HG03159 (cell line): ENCODE results near the gene ANKRD34C.
"Not testable (repeated sequence)": the region's sequence is repeated elsewhere in the genome, so short reads cannot be mapped to it uniquely, and the experiment has no call there.

Experiments
- ATAC-seq: cut with Tn5 transposase; IDR thresholded peaks from one replicate; pipeline ENCODE4 v1.9.1; 2021; ENCODE audit warnings: mild to moderate bottlenecking, moderate library complexity; ENCODE audit not compliant: unreplicated experiment

ANKRD34C gene

DNA sequence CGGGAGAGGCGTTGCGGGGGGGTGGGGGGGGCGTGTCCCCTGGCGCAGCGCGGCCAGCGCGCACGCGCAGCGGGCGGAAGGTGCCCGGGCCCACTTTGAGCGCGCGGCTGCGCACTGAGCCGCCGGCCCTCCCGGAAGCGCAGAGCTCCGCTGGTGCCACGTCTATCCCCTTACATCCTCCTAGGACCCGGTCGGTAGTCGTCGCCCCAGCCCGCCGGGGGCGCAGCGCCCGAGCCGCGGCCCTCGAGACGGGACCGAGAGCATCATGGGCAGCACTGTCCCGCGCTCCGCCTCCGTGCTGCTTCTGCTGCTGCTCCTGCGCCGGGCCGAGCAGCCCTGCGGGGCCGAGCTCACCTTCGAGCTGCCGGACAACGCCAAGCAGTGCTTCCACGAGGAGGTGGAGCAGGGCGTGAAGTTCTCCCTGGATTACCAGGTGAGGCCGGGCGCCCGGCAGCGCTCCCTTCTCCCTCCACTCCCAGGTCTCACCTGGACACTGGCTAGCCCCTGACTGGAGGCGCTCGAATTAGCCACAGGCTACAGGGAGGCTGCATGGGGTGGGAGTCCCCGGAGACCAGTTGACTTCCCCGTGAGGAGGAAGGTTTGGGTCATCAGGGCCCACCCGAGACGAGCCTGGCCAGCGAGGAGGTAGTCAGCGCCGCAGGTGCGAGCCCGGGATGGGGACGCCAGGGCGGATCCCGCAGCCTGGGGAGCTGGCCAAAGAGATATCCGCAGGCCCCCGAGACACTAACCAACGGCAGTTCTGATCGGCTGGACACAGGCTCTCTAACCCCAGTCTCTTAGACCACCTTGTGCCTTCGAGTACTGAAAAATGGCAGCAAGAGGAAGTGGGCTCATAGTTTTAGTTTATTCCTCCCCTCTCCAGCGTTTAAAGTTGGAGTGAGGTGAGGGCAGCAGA lies 28.7 kb downstream of the ANKRD34C start, which contains the start of gene TMED3:
Gene TMED3, plus strand, starts transcription at position 128 of the 916 bp plus-strand sequence. Its CDS starts 138 bp downstream, at position 266.
- peak; percentile 92 for ATAC-seq

DNA sequence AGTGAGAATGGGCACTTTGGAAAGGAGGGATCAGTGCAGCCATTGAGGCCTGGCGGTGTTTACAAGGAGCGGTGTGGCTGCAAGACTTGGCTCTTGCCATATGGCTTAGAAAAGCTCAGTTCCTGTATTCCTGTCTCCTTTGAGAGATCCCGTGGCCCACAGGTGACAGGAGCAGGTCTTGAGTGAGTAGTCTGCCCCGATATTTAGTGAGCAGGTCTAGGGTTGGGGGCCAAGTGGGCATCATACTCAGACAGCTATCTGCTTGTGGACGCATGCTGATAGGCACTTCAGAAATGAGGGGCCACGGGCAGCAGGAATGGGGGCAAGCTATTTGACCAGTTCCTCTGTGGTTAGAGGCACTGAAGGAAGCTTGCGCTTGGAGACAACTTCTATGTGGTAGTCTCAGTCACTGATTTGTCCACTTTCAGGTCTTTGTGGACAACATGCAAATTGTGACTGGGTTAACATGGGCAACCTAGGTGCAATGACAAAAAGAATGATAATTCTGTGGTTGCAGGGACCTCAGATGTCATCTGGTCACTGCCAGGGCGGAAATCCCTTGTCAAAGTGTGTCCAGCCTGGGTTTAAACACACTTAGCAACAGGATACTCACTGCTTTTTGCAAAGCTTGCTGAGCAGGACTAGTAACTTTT lies 29.5 kb downstream of the ANKRD34C start:
- no peak for ATAC-seq

DNA sequence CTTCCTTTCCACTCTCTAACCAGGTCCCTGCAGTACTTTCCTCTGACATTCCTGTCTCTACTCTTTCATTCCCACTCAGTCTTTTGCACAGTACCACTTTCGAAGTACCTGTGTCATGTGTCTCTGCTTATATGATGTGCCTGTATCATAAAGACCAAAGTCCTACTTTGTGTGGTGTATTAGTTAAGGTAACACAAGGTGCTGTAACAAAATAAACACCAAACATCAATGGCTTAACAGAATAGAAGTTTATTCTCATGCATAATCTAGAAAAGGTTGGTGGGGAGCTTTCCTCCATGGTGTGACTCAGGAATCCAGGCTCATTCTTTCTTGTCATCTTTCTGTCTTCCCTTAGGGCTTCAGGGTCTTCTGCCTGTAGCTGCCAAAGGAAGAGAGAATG lies 31.7 kb downstream of the ANKRD34C start:
- no peak for ATAC-seq

DNA sequence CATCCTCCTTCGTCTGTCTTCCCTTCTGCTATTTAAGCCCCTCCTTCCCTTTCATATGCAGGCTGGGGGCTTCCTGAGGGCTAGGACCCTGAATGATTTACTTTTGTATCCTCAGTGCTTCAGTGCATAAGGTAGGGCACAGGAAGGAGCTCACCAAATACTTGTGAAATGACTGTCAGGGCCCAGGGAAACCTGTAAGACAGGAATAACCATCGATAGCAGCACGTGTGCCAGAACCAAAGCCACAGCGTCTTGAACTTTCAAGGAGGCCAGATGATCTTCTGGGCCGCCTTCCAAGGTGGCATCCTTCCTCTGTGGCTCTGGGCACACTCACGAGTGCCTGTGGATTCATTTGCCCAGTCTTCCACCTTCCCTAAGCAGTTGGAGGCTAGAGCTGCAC lies 32.3 kb downstream of the ANKRD34C start:
- ATAC-seq, result no peak

DNA sequence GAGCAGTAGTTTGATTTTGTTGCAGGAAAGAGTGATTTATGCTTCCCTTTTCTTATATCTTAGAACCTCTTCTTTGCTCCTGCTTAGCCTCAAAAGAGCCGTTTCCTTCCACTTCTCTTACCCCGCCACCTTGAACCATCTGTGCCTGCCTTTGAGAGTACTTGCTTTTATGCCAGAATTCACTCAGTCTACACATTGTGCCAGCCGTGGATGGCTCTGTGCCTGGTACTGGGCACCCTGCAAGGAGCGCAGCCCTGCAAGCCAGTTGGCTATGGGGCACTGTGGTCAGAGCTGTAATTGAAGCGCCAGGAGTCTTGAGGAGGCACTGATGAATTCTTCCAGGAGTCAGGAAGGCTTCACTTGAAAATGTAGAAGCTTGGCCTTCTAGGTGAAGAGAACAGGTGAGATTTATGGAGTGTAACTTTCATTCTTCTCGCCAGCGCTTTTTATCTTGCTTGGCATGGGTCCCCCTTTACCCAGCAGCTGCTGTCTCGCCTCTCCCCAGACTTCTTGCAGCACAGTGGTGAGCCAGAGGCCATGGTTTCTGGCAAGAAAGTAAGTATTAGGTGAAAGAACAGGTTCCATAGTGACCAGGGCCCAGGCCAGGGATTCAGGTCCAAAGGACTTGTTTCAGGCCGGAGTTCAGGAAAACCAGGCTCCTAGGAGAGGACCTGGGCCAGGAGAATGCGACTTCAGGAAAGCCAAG lies 33.3 kb downstream of the ANKRD34C start:
- no peak for ATAC-seq

DNA sequence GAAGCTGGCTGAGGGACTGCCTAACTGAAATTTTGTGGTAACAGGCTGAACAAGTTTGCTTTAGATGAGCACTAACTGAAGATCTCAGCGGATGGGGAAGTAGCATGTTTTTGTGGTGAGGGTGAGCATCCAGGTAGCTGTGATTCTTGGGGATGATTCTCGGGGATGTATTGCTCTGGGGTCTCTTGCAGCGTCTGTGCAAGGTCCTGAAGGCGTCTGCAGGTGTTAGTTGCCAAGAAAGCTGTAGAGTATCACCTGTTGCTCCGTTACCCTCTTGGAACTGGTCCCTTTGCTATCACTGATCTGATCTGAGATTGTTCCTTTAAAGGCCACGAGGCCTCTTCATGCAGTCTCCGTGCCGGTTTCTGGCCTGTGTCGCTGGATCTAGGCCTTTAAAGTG lies 34.3 kb downstream of the ANKRD34C start:
- ATAC-seq, result no peak

DNA sequence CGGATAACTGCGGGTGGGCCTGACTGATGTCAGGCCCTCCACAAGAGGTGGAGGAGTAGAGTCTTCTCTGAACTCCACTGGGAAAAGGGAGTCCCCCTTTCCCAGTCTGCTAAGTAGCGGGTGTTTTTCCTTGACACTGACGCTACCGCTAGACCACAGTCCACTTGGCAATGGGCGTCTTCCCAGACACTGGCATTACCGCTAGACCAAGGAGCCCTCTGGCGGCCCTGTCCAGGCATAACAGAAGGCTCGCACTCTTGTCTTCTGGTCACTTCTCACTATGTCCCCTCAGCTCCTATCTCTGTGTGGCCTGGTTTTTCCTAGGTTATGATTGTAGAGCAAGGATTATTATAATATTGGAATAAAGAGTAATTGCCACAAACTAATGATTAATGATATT lies 37.5 kb downstream of the ANKRD34C start:
- not testable (repeated sequence) for ATAC-seq

DNA sequence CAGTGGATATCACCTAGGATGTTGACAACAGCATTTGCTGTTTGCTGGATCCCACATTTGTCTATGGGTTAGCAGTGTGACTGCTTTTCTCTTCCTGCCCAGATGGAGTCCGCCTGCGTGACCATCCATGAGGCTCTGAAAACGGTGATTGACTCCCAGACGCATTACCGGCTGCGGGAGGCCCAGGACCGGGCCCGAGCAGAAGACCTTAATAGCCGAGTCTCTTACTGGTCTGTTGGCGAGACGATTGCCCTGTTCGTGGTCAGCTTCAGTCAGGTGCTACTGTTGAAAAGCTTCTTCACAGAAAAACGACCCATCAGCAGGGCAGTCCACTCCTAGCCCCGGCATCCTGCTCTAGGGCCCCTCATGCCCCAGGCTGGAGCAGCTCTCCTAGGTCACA lies 39.4 kb downstream of the ANKRD34C start:
- no peak for ATAC-seq

DNA sequence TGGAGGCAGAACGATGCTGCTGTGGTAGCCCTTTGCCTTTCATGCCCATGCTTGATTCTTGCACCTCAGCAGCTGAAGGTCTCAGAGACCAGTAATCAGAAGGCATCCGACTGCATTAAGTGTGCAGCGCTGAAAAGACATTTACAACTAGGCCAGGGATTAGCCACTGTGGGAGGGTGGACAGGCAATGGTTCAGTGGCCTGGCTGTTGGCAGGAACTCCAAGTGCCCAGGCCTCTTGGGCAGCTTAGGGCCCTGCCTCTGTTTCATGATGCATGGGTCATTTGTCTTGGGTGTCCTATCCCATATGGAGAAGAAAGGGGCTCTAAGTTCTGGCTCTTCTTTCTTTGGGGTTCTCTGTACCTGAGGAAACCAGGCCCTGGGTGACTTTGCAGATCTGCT lies 39.8 kb downstream of the ANKRD34C start:
- no peak for ATAC-seq

DNA sequence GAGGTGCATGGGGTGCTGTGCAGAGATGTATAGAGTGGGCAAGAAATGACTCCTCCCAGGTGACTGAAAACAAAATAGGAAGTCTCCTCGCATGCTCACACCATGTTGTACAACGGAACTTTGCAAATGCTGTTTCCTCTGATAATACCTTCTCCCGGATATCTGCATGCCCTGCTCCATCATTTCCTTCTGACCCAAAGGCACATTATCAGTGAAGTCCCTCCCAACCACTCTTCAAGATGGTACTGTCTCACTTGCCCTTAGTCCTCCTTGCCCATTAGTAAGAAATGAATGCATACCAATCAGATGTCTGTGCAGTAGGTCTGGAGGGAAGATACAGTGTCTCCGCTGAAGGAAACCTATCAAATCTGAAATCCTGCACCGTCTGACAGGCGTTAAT lies 40.4 kb downstream of the ANKRD34C start:
- ATAC-seq, result no peak

DNA sequence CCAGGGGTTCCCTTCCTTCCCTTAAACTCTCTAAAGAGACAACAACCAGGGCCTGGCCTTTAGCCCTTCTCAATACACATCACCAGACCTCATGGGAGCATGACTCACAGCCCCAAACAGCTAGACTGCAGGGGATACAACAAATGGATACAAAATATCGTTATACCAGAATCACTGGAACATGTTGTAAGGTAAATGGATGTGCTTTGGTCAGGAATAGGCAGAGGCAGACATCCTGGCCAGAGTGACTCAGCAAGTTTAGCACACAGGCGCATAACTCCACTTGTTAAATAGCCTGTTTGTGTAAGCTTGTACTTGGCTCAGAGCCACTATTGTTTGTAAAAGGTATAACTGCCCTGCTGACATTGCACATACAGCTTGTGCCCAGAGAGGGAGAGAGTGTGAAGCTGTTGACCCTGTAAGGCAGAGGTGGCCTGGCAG lies 46.7 kb downstream of the ANKRD34C start:
- ATAC-seq, result no peak
